T-helper 1 cell (primary cell): ENCODE data around the gene CCSER1.

Experiments
- DNase-seq, 5 donors: peaks; one replicate each; pipeline ENCODE4 v3.0.0-alpha.2; 2012 to 2020

Gene CCSER1

DNA sequence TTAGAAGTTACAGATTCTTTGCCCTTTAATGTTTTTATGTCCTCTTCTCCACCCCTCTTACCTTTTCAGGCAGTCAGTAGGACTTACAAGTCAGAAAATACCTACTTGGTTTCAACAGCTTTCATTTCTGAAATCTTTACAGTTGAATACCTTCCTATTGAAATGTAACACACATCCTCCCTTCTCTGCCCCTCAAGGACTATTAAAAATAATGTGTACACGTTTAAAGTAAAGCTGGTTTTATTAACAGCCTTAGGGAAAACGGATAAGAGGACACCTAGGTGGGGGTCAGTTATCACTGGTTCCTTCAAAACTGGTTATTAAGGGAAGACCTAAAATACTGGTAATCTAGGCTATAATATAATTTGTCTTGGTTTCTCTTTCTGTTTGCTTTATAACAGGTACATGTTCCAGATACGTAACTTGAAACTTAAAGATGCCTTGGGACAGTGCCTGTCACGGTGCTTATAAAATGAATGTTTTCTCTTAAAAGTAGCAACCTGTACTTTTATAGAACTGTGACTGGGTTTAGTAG is 1.8 kb downstream of the CCSER1 start:
- no peak for DNase-seq

DNA sequence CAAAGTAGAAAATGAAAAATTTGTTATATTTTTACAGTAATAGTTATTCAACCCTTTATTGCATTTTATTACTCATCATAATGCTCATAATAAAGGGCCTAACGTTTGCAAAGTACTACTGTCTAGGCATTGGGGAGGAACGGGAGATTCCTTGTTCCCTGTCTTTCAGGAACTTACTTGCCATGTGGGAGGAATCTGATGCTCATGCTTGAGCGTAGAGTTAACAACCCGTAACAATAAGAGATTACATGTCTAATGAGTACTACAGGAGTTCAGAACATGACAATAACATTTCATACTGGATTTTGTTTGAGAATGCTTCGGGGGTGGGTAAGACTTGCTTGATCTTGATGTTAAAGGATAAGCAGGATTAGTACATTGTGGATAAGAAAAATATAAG is 2.9 kb downstream of the CCSER1 start:
- no peak for DNase-seq

DNA sequence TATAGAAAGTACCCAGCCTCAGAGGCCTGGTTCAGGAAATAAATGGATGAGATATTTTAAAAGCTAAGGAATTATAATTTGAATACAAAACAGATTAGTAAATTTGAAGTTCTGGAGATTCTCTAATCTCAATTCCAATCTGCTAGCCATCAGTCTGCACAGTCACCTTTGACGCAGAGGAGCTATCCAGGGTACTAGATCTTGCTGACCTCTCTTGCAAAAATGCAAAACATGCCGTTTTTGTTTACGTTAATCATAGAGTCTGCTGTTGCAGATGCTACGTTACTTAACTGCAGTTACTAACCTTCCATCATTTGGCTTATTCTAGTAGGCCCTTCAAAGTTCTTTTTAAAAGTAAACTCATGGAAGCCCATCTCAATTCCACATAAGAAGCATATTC is 10.4 kb downstream of the CCSER1 start:
- no peak for DNase-seq

DNA sequence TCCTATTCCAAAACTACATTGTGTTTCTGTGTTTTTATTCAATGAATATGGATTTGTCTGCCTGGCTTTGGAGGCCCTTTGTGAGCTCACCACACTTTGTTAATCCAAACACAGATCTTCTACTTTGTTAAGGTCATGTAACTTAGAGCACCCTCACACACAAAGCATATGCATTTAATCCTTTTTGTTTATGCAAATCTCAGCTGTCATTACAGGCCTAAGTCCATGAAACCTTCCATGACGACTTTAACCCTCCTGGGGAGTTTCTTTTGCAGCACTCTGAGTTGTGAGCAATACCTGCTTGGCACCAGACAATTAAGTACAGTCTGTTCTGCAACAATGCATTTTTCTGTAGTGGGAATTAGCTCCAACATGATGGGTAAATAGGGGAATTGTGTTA is 14.9 kb downstream of the CCSER1 start:
- no peak for DNase-seq

DNA sequence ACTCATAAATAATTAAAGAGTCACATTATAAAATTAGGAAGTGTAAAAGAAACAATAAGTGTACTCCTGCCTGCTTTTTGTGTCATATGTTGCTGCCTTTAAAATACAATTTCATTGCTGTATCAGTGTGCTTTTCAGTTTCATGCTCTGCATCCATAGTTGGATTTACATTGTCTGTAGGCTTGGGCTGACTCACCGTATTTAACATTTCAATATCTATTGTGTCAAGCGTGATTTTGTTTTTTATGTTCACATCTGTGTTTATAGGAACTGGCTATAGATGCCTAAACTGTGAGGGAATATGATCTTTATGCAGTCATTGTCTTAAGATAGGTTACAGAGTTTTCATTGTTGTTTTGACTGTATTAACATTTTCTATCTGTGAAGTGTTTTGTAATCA is 18.1 kb downstream of the CCSER1 start:
- no peak for DNase-seq

DNA sequence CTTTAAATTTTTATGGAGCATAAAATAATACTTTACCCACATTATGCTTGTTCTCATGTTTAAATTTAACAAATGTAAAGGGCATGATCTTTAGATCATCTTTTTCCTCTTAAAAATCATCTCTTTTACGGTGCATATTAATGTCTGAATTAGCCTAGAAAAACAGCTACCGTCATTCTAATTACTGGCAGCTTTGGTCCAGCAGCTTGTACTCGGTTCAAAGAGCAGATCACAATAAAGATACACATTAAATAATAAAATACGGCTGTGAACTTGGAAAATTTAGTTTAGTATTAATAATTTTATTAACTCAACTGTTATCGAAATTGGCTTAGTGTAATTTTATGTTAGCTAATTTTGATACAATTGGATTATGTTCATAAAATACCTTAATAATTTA is 19.1 kb downstream of the CCSER1 start:
- no peak for DNase-seq

DNA sequence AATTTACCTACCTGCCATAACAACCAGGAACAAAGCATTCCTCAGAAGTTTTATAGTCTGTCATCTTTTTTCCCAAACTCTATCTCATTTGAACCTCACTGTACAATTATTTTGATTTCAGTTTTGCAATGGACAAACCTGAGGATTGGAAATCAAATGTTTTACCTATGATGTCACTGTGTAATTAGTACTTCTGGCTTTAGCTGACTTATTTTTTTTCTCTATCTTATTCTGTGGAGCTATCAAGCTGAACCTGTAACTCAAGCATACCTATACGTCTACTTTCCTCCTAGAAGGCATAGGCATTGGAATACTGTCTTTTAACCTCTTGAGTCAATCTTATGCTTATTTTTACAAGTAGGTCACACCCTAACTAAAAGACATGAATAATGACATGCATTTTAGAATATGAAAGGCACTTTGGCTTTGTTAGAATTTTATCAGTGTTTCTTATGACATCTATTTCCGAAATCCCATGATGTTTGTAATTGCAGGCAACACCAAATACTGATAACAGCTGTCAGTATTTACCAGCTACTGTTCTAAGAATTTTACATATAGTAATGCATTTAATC is 21.5 kb downstream of the CCSER1 start:
- DNase-seq, result no peak

DNA sequence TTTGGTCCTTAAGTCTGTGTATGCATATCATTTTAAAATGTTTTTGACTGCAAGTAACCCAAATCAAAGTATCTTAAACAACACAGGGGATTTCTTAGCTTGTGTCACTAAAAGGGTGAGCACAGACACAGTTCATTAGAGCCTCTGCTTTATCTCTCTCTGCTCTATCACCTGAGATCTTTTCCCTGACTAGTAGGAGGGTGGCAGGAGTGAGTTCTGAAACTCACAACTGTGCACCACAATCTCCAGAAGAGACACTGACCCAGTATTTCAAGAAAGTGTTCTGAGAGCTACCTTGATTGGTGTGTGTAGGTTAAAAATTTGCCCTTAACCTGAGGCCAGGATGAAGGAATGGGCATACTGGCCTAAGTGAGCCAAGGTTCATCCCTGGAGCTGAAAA is 24.8 kb downstream of the CCSER1 start:
- DNase-seq, result no peak

DNA sequence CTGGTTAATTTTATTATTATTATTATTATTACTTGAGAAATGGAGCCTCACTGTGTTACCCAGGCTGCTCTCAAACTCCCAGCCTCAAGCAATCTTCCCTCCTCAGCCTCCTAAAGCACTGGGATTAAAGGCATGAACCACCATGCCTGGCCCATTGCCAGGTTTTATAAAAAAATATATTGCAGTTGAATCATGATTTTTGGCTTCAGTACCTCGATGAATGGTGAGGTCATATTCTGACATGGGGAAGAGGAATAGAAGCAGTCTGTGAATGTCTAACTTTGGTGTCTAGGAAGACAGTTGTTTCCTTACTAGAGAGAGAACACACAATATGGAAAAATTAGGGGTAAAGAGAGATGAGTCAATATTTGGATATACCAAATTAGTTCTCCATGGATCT is 32.0 kb downstream of the CCSER1 start:
- DNase-seq, result no peak

DNA sequence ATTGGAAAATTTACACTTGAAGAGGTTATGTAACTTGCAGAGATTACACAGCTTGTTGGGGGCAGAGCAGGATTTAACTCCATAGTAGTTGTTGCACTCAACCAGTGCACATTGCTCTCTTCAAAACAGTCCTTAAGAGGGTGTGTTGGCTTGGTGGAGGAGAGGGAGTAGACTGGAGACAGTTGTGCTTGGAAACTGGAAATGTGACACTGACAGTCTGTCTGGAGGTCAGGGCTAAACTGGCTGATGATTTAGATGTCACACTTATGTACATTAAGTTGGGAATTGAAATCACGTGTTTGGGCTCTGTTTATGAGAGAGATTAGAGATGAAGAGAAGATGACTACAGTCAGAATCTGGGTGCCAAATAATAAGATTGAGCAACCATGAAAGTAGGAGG is 32.9 kb downstream of the CCSER1 start:
- DNase-seq, result no peak

DNA sequence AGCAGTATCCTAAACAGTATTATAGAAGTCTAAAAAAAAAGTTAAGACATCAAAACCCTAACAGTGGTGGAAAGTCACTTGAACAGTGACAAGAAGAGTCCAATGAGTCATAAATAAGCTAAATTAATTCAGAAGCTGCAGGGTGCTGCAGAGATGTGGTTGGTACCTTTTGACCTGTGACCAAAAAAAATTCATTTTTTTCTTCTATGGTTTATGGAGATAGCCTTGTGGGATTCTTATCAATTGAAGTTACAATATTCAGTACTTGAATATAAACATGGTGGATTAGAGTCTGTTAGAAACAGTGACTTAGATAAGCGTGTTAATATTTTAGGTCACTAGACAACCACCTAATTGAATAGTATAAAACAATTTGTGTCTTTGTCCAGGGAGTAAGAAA is 35.4 kb downstream of the CCSER1 start:
- no peak for DNase-seq

DNA sequence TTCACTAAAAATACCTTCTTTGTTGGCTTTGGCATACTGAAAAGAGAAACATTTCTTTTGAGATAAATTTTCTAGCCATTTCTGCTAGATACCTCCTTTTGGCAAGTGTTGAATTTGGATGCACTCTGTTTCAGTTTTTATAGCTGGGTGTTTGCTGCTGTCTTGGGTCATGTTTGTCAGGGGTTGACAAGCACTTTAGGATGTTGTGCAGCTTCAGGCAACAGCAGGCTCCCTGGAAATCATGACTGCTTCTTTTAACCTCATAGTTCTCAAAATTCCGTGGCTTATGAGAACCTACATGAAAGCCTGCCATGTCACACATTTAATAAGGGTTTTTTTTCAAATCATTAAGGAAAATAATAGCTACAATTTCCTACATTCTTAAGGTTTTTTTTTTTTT is 36.7 kb downstream of the CCSER1 start:
- DNase-seq, result no peak

DNA sequence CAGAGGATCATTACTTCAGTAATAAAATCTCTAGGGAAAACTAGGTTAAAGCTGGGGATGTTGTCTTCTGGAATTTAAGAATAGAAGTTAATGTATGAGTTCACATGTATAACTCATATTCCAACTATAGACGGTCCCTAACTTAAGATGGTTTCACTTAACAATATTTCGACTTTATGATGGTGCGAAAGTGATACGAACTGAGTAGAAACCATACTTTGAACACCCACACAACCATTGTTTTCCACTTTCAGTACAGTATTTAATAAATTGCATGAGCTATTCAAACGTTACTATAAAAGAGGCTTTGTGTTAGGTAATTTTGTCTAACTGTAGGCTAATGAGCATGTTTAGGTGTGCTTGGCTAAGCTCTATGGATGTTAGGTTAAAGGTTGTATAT is 38.7 kb downstream of the CCSER1 start:
- no peak for DNase-seq

DNA sequence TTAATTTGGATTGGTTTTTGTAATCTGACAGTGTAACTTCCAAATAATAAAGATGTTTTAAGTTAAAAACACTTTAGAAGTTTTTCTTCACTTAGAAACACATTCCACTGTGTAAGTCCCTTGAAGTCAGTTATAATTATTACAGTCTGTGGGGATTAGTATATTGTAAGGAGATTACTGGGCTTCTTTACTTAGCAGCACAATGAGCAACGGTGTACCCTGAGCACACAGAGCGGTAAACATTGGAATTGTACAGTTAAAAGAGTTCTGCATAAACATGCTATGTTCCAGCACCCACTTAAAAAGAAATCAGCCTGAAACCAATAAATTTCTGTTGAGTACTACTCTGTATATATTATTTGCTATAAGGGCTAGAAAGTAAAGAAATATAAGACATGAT is 44.3 kb downstream of the CCSER1 start:
- no peak for DNase-seq

DNA sequence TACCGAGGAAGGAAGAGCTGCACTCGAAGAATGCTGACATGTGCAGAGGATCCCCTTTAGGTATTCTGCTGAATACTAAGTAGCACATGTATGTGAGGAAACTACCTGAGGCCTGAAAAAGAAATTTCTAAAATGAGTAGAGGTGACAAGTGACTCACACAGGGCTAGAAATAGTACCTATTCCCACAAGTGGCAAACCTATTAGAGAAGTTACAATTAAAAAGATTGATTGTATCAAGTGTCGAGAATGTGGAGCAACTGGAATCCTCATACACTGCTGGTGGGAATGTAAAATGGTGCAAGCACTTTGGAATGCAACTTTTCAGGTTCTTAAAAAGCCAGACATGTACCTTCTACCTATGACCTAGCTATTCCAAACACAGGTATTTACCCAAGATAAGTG is 47.4 kb downstream of the CCSER1 start:
- no peak for DNase-seq

DNA sequence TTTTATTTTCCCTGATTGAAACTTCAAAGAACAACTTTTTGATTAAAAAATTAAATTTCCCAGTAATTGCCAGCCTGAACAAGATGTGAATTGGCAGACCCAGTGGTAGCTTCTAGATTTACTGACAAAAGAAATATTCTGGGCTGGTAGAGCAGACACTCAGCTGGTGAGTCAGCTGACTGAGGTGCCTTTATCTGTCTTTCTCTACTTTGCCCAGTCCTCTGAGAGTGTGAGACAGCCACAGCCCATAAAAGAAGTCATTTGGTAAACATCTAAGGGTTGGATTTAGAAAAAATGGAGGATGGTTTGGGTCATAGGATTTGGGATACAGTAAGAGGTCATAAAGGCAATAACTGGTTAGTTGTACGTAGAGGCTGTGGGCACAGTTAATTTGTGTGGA is 54.5 kb downstream of the CCSER1 start:
- no peak for DNase-seq

DNA sequence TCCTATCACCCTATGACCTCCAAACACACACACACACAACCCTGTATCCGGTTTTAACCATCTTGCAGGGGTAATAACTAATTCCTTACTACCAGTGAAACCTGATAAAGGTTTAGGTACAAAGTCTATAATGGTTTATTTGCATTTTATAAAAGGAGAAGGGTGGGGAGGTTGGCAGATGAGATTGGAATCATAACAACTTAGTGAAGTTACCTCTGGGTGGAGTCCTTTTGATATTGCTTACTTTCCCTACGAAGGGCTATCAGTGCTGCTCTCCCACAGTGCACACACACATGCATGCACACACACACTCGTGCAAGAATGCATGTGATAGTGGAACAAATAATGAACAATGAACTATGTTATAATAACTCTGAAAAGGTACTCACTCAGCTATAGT is 56.1 kb downstream of the CCSER1 start:
- no peak for DNase-seq

DNA sequence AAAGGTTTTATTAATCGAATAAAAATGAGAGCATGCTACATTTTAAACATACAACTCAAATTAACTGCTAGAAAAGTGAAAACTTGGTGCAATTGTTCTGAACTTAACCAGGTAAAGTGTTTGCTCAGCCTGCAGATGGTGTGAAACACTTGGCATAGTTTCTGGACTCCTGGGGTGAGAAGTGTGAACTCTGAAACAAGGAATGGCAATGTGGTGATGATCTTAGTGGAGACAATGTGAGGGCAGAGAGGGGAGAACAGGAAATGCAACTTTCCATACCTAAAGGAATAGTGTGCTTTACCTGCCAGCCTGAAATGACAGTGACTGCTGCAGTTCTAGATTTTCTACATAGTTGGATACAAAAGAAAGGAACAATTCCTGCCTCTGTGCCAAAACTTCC is 57.4 kb downstream of the CCSER1 start:
- no peak for DNase-seq

DNA sequence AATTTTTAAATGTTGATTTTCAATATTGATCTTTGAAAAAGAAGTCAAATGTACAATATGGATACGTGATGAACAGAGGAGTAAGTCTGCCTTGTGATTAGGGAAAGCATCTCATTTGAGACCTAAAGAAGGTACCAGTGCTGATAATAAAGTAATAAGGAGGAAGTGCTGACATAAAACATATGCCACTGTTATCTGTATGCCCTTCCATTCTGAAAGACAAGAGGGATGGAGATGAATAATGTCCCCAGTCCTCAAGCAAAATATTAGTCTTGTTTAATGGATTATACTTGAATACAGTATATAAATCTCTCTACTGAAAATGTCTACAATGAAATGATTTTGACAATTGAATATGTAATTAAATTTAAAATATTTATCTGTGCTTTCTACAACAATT is 58.2 kb downstream of the CCSER1 start:
- no peak for DNase-seq

DNA sequence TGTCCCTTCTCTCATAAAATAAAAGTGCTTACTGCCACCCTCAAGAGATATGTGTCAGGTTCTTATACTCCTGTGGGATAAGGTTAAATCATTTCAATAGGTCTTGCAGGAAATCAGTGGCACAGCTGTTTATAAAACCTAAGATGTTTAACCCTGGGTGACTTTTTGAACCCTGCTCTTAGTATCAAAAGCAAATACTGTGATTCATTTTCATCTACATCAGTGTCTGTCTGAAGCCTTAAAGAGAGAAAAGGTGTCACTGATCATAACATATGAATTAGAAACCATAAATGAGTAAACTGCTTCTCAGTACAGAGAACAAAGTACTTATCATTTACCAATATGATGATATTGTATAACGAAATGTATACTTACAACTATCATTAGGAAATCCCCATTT is 59.0 kb downstream of the CCSER1 start:
- no peak for DNase-seq

DNA sequence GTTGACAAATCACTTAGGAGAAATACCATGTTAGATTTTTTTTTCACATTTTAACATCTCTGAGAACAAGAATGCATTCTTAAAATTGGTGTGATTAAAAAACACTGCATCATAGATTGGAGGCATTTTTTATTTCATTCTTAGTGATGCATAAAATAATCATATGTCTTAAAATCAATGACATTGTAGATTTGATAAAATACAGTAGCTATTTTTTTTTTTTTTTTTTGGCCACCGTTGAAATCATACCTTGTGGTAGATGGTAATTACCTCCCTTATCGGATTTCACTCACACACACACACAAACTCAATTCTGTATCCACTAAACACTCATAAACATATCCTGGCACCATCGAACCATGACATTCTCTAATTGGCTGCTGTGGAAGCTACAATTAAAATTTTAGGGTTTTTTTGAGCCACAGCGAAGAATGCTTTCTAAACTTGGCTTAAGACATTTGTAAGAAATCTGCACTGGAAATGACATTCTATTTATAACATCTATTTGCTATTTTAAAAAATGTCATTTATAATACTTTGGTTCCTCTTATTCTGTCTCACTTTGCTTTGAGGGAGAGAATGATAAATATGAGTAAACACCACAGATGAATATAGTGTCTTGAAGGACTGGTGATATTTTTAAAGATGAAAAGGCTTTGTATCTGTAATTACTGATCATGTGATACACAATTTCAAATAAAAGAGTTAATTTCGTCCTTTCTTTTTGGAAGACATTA is 60.1 kb downstream of the CCSER1 start:
- DNase-seq, result no peak

DNA sequence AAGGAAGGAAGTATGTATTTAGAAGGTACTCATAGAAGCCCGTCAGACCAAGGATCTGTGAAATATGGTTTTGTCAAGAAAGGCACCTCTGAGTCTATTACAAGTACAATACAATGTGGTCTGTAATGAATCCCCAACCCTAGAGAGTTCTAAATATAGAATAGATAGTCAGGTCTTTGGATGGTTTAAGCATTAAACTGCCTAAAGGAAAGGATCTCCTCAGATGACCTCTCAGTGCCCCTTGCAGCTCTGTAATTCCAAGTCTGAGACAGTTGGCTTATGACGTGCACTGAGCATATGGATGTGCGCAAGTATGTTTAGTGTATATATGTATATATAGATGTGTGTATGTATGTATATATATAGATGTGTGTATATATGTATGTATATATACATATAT is 62.0 kb downstream of the CCSER1 start:
- no peak for DNase-seq

DNA sequence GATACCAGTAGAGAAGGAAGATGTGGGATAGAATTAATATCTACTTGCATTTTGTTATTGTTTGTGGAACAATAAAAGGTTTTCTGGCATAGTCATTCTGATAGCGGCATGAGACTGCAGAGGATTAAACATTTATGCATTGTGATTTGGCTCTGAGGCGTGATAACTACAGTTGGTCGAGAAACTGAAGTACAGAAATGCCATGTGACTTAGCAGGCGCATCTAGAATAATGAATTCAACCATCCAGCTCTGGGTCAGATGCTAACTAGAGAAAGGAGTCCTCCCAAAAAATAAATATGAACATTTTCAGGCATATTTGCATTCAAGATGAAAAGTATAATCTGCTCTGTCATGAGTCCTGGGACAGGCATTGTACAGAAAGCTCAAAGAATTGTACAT is 62.8 kb downstream of the CCSER1 start:
- DNase-seq, result no peak

DNA sequence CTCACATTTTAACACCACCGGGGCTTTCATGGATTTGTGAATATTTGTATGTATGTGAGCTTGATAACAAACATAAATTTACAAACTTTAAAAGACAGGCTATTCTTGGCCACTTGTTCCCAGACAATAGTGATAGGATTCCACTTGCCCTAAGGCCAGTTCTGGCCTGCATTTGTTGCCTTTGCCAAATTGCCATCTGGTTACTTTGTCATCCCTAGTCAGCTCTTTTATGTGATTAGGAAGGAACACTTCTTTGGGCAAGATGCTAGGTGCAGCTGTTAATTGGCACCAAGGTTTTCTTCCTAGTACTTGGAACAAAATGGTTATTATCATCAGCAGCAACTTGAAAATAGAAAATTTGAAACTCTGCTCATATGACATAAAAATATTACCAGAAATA is 63.3 kb downstream of the CCSER1 start:
- DNase-seq, result no peak
